Daoy (cell line): ENCODE data around the gene ABLIM1. TPM values are rescaled to one million over a fixed set of nuclear protein-coding genes. Genes with fewer than 3 reads are reported as not detected.
A peak's percentile ranks its signal among the peaks of the same experiment; 100 is the strongest.

Source experiments
- DNase-seq: peaks from one replicate; pipeline ENCODE4 v3.0.0-alpha.2; 2015; ENCODE audit warnings: low read depth
- total RNA-seq: library from RNA; depleted of rRNA; stranded (reverse); fragments of >200 nt; shearing (Covaris generic); gene quantifications from 2 replicates; pipeline ENCODE4 v1.2.3, GENCODE V29; 2014; rRNA removed

The ABLIM1 gene
- total RNA-seq, 1 experiment from 2014 or later, result 3.0 TPM

GRCh38 chr10:114391599-114391998 lies 266.5 kb downstream of the ABLIM1 start:
- no peak for DNase-seq

GRCh38 chr10:114389426-114389825 lies 268.6 kb downstream of the ABLIM1 start:
- DNase-seq, result peak; percentile 46

DNA sequence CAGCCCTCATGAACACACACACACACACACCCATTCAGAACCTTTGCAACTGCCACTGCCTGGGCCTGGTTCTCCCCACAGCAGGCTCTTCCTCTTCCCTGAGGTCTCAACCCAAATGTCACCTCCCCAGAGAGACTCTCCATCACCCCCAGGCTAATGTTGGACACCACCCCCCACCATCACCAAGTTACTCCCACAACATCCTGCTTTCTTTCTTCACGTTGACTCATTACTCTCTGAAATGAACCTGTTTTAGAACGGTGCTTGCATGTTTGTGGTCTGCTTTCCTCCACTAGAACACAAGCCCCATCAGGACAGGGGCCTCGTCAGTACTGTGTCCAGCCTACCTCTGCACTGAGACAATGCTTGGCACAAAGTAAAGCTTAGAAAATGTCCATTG lies 269.8 kb downstream of the ABLIM1 start:
- DNase-seq, result peak; percentile 41

GRCh38 chr10:114387784-114388183 lies 270.3 kb downstream of the ABLIM1 start:
- no peak for DNase-seq

DNA sequence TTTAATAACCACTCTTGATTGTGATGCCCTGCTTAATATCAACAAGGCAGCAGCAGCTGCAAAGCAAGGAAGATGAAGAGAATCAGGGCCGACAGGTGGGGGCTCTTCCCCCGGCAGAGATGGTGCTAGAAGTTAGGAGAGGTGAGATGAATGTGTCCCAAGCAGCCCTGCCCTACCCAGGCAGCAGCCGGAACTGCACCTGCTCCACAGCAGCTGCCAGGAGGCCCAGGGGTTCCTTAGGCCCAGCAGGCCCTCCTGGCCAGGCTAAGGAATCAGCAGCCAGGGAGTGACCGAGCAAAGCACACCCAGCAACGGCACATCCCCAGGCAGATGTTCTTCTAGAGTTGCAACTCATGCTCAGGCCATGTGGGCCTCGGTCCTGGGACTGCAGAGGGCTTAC lies 271.6 kb downstream of the ABLIM1 start:
- DNase-seq, result no peak

DNA sequence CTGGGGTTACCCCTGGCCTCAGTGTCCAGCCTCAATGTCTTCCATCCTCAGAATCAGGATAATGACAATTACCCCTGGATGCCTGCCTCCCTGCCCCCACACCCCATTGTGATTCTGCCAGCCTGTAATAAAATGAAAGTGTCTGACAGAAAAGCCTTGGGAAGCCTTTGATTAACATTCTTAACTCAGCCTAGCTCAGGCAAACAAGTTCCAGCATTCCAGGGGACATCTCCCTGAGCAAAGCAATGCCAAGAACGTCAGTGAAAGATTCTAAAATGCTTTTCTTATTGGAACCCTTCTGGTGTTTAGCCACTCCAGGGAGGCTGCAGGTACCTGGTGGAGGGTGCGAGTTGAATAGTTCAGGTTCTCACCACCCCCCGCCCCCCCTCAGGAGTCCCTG lies 272.5 kb downstream of the ABLIM1 start:
- DNase-seq, result no peak

DNA sequence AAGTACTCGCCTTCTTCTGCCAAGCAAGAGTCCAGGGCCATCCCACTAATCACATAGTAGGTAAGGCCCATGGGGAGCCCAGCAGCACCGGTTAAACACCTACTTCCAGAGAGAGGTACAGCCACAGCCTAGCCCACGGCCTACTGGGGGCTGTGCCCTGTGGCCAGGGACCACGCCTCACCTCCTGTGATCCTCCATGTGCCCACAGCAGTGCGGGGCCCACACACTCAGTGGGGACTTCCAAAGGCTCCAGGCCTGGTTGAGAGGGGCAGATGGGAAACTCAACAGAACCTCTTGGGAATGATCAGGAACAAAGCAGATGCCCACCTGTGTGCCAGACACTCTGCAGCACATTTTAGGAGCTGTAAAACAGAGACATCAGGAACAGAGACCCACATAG lies 273.5 kb downstream of the ABLIM1 start:
- DNase-seq, result no peak

DNA sequence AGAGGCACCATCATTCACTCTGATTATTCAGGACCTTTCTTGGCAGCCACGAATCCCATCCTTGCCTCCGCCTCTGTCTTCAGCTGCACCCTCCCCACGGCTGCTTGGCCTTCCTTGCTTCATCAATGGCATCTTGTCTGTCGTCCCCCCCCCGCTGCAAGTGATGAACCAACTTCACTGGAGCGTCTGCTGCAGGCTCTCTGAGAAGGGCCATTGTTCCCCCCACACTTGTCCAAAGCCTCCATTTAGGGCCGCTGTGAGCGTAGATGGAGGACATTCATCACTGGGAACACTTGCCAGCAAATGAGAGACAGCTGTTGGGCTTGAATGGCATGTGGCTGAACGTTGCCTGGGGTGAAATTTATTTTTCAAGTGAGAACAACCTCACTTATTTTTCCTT lies 273.9 kb downstream of the ABLIM1 start:
- no peak for DNase-seq

Other genes with a start within 250 kb of the ABLIM1 start
- 5.0 and 5.9 TPM in 2 replicates for gene FHIP2A, start 163.5 kb upstream of the ABLIM1 start, total RNA-seq